ENCODE data around the gene PLEKHA1. TPM values are rescaled to one million over a fixed set of nuclear protein-coding genes. Genes with fewer than 3 reads are reported as not detected.

PLEKHA1 gene
- total RNA-seq (2022) (29.4 and 31.0 TPM in 2 replicates), Bru-seq, nascent RNA (percentile 78 among the genes with signal in this experiment), BruChase-seq, experiment 1, labeled RNA remaining after a 6-hour chase (percentile 79 among the genes with signal in this experiment), BruChase-seq, experiment 2, labeled RNA remaining after a 2-hour chase (percentile 85 among the genes with signal in this experiment)
- long read RNA-seq, full-length matches to known transcripts = 4 of 38 reads
- long read RNA-seq, partial matches to known transcripts = 1 of 38 reads
- long read RNA-seq, other reads (novel, unspliced or antisense) = 33 of 38 reads

DNA sequence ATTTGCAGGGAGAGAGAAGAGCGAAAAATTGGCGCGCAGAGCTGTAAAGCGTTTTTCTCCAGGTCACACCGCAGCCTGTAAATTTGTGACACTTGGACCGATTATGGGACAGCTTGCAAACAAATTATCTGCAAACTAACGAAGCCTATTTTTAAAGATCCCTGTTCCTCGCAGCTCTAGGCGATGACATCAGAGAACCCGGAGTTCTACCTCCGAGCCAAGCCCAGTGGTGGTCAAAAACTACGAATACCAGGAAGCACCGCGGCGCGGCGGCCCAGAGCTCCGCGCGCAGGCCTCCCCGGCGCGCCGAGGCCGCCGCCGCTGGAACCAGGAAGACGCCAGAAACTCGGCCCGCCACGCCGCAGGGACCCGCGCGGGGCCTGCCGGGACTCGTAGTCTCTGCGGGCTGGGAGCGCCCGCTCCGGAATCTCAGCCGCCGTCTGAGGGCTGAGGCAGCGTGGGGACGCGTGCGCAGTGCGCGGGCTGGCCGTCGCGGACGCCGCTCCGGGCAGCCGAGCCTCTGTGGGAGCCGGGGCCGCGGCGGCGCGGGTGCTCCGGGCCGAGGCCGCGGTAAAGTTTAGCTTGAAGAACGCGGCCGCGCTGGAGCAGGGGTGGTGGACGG lies at the start of gene PLEKHA1:
Gene PLEKHA1 (plus strand): TSS at position 472 of the 622 bp plus-strand sequence. CDS start 18,493 bp downstream, outside the sequence.
- peak within 1 kb of the TSS; percentile 67 for H3K27ac Mint-ChIP-seq (ENCODE audit: unreplicated experiment)
- CTCF ChIA-PET = interaction anchor here (1.0 to 2.2 kb wide), 6 partner anchors 13 to 75 kb away, joined by 3 to 8 read pairs (median 4); no protein-coding TSS in a partner anchor
- peak within 1 kb of the TSS; percentile 82 for H3K4me3 Mint-ChIP-seq (ENCODE audit: low read depth, unreplicated experiment)
- peaks cover 24% of the 10 kb centered on the region for H3K36me3 Mint-ChIP-seq (ENCODE audit: insufficient read depth, unreplicated experiment)
- DNase-seq = peak; percentile 92
- intact Hi-C loops (cut with micrococcal nuclease; ENCODE audit: unreplicated experiment) = no loop called here
- peaks cover 12% of the 10 kb centered on the region for H3K4me1 Mint-ChIP-seq (ENCODE audit: low read depth, unreplicated experiment)
- BruUV-seq (replicated peaks) = no TSS peak
- no peaks in the 10 kb centered on the region for H3K9me3 Mint-ChIP-seq (ENCODE audit: low read depth, unreplicated experiment)
- H3K27me3 Mint-ChIP-seq (ENCODE audit: unreplicated experiment) = no peaks in the 10 kb centered on the region
- TF ChIP-seq, protein P1, sequence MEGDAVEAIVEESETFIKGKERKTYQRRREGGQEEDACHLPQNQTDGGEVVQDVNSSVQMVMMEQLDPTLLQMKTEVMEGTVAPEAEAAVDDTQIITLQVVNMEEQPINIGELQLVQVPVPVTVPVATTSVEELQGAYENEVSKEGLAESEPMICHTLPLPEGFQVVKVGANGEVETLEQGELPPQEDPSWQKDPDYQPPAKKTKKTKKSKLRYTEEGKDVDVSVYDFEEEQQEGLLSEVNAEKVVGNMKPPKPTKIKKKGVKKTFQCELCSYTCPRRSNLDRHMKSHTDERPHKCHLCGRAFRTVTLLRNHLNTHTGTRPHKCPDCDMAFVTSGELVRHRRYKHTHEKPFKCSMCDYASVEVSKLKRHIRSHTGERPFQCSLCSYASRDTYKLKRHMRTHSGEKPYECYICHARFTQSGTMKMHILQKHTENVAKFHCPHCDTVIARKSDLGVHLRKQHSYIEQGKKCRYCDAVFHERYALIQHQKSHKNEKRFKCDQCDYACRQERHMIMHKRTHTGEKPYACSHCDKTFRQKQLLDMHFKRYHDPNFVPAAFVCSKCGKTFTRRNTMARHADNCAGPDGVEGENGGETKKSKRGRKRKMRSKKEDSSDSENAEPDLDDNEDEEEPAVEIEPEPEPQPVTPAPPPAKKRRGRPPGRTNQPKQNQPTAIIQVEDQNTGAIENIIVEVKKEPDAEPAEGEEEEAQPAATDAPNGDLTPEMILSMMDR (IDR thresholded peaks at IDR 0.05; ENCODE audit: unreplicated experiment) = no peak

DNA sequence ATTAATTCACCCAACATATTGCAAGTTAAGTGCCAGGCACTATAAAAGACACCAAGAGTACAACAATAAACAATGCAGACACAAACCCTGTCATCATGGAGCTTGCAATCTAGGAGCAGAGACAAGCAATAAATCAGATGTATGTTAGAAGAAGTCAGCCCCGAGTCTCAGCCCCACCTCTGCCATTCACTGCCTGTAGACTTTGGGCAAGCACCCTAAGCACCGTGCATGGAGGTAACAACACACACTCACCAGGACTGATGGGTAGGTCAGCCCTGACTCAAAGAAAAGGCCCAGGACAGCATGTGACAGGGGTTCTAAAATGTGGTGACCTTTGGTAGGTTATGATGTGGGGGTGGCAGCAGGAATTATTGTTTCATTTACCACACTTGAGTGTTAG lies 49.3 kb upstream of the PLEKHA1 start:
- DNase-seq = no peak
- Mint-ChIP-seq H3K36me3 (ENCODE audit: insufficient read depth, unreplicated experiment) (no peaks in the 10 kb centered on the region), H3K4me3 (ENCODE audit: low read depth, unreplicated experiment) (no peak overlapping the region), H3K9me3 (ENCODE audit: low read depth, unreplicated experiment) (peaks cover 3% of the 10 kb centered on the region), H3K27me3 (ENCODE audit: unreplicated experiment) (no peaks in the 10 kb centered on the region), H3K27ac (ENCODE audit: unreplicated experiment) (no peak overlapping the region), H3K4me1 (ENCODE audit: low read depth, unreplicated experiment) (no peaks in the 10 kb centered on the region)
- TF ChIP-seq, protein P1 (IDR thresholded peaks at IDR 0.05; ENCODE audit: unreplicated experiment) = no peak
- intact Hi-C loops (cut with micrococcal nuclease; ENCODE audit: unreplicated experiment) = no loop called here
- CTCF ChIA-PET = no interaction called here
- no TSS peak for BruUV-seq (replicated peaks)

DNA sequence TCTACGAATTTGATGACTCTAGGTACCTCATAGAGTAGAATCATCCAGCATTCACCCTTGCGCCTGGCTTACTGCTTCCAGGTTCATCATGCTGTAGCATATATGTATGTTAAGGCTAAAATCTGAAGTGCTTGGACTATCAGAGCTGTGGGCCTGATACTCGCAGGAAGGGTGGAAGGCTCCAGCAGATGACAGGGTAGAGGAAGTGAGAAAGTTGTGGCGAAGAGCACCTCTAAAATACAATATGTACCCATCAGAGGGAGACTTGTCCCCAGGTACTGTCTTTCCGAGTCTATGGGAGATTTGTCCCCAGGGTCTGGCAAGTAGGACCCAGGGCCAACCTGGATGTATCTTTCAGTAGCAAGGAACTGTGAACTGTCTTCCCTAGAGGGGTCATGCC lies 48.1 kb upstream of the PLEKHA1 start:
- TF ChIP-seq, protein P1 (IDR thresholded peaks at IDR 0.05; ENCODE audit: unreplicated experiment) = no peak
- CTCF ChIA-PET = no interaction called here
- H3K4me1 Mint-ChIP-seq (ENCODE audit: low read depth, unreplicated experiment) = peaks cover 5% of the 10 kb centered on the region
- peaks cover 3% of the 10 kb centered on the region for H3K9me3 Mint-ChIP-seq (ENCODE audit: low read depth, unreplicated experiment)
- H3K4me3 Mint-ChIP-seq (ENCODE audit: low read depth, unreplicated experiment) = no peak overlapping the region
- H3K27me3 Mint-ChIP-seq (ENCODE audit: unreplicated experiment) = no peaks in the 10 kb centered on the region
- BruUV-seq (replicated peaks) = no TSS peak
- no peak for DNase-seq
- no peak overlapping the region for H3K27ac Mint-ChIP-seq (ENCODE audit: unreplicated experiment)
- H3K36me3 Mint-ChIP-seq (ENCODE audit: insufficient read depth, unreplicated experiment) = peaks cover 6% of the 10 kb centered on the region
- intact Hi-C loops (cut with micrococcal nuclease; ENCODE audit: unreplicated experiment) = no loop called here

DNA sequence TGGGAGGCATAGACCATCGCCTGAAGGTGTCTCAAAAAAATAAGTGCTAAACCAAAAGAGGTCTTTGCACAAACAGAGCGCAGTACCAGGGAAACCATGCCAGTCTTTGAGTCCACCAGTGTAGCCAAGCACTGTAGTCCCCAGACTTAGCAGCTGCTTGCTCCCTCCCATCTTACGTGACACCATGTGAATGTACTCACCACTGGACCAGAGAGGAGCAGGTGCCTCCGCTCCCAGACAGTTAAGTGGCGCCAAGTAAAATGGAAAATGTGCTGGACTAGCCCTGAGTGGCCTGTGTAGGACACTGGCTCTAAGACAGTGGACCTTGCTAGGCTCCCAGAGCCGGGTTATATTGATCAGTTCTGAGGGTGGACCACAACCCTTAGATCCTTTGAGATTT lies 47.7 kb upstream of the PLEKHA1 start:
- H3K27ac Mint-ChIP-seq (ENCODE audit: unreplicated experiment) = no peak overlapping the region
- peaks cover 3% of the 10 kb centered on the region for H3K9me3 Mint-ChIP-seq (ENCODE audit: low read depth, unreplicated experiment)
- CTCF ChIA-PET = no interaction called here
- intact Hi-C loops (cut with micrococcal nuclease; ENCODE audit: unreplicated experiment) = no loop called here
- H3K4me1 Mint-ChIP-seq (ENCODE audit: low read depth, unreplicated experiment) = peaks cover 9% of the 10 kb centered on the region
- no peak for DNase-seq
- TF ChIP-seq, protein P1 (IDR thresholded peaks at IDR 0.05; ENCODE audit: unreplicated experiment) = no peak
- BruUV-seq (replicated peaks) = no TSS peak
- no peak overlapping the region for H3K4me3 Mint-ChIP-seq (ENCODE audit: low read depth, unreplicated experiment)
- peaks cover 10% of the 10 kb centered on the region for H3K36me3 Mint-ChIP-seq (ENCODE audit: insufficient read depth, unreplicated experiment)
- no peaks in the 10 kb centered on the region for H3K27me3 Mint-ChIP-seq (ENCODE audit: unreplicated experiment)

Measured in Calu3 (cell line).